Mucosa of gallbladder (tissue), 1 donor: Measurements from ENCODE around the gene CTNNA1. TPM values are rescaled to one million over a fixed set of nuclear protein-coding genes. Genes with fewer than 3 reads are reported as not detected.

Source experiments
- DNase-seq: peaks from one replicate; pipeline ENCODE4 v3.0.0-alpha.2; 2020; ENCODE audit warnings: low spot score
- total RNA-seq: library from RNA; stranded (reverse); gene quantifications from one replicate; pipeline ENCODE4 v1.2.1, GENCODE V29; 2021
- donor health status: DM: no; HTN: no; CAD: no.

CTNNA1 gene
- total RNA-seq, 1 donor from 2014 or later, result 371 TPM

DNA sequence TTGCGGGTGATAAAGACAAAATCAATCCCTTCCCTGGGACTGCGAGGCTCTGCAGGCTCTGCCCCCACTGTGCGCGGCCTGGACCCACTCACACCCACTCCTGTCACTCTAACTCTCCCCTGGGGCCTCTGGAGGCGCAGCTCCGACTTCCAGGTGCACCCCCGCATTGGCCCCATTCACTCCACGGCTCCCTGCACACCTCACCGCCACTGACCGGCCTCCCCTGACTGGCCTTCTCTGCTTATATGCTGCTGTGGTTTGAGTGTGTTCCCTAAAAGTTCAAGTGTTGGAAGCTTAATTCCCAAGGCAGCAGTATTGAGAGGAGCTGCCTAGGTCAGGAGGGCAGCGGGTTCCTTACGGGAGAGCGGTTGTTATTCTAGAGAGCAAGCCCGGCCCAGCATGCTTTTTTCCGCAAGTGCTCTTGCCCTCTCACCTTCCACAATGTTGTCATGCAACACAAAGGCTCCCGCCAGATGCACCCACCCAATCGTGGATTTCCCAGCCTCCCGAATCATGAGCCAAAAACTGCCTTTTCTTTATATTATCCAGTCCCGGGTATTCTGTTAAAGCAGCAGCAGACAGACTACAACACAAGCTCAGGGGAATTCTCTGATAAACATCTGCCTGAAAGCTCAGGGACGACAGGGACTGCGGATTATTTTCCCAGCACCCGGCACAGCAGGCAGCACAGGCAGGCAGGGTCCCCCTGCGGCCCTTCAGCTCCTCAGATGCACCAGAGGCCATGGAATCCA lies 195.4 kb downstream of the CTNNA1 start:
- DNase-seq, result no peak

DNA sequence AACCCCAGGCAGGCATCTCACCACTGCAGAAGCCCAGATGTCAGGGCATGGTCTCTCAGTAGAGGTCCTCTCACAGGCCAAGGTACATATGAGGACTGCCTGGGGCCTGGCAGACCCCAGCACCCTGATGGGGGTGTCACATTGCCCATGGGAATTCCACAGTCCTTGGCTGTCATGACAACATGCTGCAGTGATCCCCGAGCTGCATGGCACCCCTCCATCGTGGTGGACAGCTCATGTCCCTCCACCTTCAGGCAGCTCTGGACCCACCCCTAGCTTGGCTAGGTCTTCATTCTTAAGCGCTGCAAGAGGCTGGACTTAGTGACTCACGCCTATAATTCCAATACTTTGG lies 196.0 kb downstream of the CTNNA1 start:
- no peak for DNase-seq

DNA sequence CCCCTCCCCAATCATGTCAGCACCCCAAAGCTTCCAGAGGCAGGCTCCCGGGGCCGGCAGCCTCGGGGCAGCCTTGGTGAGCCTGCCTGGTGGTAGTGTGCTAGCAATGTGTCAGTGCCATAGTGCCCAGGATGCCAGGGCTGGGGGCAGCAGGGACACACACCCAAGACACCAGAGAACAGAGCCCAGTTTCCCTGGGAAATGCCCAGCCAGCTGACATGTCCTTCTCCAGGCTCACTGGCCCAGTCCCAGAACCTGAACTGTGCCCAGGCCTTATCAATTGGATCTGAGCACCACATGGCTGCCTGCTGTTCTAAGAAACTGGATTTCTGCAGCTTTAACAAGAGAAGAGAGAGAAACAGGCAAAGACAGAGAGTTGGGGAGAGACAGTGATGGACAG lies 196.8 kb downstream of the CTNNA1 start:
- DNase-seq, result no peak

DNA sequence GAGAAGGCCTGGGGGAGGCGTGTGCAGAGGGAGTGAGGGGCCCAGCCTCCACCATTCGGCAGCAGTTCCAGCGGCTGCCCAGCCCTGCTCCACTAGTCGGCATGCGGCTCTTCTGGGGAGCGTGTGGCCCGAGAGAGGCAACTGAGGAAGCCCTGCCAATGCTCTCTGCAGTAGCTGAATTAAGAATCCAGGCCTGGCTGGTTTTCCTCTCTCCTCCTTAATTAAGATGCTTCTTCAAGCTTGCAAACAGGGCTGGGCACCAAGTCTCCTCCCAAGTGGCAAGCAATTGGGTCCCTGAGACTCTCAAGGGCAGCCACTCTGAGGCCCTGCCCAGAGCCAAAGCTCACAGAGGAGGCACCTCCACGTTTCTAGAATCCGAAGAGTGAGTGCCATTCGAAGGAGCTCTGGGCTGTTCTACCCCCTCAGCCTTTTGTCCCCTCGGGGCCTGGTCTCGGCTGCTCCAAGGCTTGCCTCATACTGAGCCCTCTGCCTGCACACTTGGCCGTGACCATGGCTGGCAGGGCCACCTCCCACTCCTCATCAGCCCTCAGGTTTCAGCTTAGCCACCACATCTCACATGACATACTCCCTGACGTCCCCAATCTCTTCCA lies 197.3 kb downstream of the CTNNA1 start:
- DNase-seq, result no peak

DNA sequence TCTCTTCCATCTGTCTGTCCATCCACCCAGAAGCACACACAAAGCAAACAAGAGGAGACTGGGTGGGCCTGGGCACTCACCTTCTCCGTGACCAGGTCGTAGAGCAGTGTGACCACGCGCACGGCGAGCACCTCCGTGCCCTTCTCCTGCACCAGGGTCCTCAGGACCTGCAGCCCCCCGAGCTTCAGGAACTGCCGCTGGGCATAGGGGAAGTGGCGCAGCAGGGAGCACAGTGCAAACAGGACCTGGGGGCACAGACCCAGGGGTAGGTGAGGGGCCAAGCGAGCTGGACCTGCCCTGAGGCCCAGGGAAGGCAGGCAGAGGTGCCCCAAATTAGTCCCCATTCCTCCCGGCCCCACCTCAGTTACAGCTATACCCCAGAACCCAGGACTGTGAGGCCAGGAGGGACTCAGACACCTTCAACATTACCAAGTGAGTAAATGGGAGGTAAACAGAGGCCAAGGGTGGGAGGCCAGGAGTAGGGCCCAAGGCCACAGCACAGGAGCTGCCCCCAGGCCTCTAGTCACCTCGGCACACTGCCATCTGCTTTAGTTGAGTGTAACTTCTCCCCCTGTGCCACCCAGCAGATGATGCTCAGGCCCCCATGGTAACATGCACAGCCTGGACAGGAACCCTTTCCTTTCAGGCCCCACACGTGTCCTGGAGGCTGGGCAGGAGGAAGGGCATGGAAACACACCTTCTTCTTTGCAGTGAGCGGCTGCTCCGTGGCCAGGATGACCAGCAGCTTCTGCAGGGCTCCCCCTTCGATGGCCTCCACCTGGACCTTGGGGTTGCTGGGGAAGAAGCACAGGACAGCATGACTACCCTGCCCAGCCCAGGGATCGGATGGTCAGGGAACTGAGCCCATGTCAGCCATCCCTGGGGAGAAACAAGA lies 198.1 kb downstream of the CTNNA1 start:
- DNase-seq, result no peak

DNA sequence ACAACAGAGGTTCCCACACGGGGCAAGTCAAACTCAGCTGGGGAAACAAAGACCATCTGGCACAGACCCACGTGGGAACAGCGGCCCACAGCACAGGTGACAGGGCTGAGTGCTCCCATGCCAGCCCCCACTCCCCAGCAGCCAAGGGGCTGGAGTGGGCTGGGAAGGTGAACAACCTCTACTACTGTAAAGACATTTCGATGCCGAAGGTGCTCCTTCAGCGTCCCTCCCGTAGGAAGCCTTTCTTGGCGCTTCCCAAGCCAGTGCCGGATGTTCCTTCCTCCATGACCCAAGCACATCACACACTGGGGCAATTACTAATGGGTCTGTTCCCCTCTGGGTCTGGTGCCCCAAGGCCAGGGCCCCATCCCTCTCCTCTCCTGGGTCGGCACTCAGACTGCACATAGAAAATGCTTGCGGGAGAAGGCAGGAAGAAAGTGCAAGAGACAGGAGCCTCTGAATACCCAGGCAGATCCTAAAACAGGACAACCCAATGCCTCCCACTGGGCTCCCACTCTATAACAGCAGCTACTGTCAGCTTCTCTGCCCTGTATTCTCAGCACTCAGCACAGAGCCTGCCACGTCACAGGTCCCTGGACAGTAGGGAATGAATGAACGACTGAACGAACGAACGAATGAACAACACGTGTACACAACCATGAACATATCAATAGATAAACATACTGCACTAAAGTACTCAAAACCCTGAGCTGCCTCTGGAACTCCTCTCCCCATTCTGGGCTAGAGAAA lies 198.9 kb downstream of the CTNNA1 start:
- no peak for DNase-seq

DNA sequence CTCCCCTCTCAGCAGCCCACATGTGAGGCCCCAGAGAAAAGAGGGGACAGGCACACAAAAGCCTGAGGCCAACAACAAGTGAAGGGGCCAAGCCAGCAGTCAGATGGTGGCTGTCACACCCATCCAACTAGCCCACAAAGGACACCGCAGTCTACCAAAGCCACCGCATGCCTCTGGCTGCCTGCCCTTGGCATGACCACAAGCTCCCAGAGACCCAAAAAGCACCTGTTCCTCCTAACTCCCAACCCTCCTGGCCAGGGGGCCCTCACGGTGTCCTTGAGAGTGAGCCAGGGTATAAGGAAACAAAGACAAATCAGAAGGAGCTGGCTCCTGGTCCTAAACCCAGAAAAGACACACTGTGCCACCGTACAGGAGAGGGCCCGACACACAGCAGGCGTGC lies 199.7 kb downstream of the CTNNA1 start:
- DNase-seq, result no peak

DNA sequence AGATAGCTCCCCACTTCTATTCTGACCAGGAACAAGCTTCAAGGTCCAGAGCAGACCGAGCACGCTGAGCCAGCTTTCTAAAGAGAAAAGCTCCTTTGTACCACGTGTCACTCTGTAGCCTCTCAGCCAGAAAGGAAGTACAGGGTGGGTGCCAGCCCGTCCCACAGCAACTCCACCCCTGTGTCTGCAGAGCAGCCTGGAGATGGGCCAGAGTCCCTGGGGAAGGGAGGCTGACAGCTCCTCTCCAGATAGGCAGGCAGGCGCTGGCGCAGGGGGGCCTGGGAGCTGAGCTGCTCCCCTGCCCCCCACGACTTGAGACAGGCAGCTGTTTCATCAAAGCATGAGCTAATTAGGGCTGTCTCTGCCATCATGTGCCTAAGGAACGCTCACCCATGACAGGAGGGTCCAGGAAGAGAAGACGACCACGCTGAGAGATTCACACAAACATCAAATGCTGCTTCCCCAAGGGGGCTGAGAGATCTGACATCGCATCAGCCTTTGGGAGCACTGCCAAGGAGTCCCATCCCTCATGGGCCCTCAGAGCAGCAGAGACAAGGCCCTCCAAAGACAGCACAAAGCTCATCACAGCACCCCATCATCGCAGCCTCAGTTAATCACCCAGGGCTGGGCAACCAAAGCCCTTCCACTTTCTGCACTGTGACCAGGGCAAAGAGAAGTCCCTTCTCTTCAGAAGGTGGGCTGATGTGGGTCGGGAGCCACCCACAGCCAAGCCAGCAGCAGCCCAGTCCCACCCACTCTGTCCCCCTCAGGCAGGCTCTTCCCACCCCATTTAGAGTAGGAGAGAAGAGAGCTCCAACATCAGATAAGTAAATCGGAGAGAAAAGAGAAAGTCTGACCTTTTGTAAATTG lies 200.4 kb downstream of the CTNNA1 start:
- DNase-seq, result peak; percentile 83

DNA sequence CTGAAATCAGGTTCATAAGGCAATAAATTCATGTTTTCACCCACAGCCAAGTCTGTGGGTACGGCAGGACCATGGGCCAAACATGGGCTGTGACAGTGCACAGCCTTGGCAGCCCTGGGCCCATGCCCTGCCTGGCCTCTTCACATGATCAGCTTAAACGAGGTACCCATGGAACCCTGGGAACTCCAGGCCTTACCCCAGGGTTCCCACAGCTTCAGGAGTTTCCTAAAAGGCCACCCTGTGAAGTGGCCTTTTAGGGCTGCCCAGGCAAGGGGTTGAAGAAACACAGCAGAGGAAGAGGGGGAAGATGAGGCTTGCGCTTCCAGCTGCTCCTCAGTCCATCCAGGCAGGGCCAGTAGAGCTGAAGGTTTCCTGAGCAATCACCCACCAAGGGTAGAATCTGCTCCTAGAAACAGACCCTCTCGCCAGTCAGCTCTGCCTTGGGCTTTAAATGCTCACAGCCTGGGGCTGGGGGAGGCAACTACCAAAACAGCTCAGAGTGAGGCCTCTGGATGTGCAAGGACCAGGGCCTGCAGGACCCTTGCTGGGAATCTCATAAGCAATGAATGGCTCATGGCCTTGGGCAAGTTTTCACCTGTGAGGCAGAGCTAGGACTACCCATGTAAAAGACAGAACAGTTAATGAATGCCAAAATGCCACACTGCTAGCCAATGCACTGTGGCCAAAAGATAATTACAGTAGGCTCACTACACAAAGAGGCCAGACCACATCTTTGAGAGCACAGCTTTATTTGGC lies 201.2 kb downstream of the CTNNA1 start:
- DNase-seq, result no peak

DNA sequence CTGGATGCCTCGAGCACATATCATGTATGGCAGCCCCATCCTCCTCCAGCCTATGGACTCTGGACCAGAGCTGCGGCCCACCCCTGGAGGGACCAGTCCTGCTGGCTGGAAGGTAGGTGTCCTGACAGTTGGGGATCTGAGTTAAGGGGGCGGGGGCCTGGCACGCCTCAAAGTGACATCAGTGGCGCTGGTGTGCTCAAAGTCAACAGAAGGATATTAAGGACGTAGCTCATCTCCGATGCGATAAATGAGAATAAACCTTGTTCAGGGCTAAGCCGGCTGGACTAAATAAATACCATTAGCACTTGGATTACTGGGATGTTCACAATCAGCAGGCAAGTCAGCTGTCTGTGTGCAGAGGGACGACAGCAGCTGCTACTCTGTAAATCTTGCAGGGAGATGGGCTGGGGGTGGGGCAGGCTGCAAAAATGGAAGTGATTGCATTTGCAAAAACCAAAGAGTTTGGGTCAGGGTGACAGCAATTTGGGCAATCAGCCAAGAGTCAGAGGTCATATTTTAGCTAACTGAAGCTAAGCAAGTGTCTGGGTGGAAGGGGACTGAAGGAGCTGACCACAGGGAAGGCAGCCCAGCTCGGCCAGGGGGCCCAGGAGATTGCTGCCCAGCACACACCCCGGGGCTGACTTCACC lies 201.9 kb downstream of the CTNNA1 start:
- DNase-seq, result no peak

DNA sequence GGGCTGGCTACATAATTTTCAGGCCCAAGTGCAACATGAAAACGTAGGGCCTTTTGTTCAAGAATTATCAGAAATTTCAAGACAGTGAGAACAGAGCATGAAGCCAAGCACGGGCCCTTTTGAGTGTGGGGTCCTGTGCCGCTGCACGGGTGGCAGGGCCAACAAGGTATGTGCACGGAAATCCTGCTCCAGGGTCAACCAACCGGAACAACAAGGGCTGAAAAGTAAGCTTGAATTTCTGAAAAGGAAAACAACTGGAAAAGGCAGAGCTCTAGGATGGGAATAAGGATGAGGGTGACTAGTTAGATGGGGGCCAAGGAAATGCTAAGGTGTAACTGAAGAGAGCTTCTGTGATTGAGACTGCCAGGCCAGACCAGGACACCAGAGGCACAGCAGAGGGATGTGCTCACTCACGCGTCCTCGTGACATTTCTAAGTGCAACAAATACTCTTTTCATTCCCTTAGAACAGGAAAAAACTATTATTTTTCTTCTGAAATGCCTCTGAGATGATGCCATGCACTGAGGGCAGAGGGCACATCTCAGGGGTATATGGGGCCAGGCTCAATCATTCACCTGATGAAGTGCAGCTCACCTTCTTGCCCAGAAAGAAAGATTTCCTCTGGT lies 202.6 kb downstream of the CTNNA1 start:
- DNase-seq, result no peak

DNA sequence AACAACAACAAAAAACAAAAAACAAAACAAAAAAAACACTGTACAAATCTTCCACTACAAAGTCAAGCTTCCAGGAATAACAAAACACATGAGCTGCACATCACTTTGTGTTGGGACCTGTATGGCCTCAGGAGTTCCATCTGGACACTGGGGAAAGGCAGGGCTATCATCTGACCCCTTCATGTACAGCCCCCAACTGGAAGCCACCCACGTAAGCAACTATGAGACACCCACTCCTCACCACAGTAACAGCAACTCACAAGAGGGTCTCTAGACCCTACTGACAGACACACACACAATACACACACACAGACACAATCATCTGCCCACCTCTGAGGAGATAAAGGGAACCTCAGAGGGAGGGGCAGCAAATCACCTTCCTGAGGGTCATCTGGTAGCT lies 203.6 kb downstream of the CTNNA1 start:
- DNase-seq, result no peak

DNA sequence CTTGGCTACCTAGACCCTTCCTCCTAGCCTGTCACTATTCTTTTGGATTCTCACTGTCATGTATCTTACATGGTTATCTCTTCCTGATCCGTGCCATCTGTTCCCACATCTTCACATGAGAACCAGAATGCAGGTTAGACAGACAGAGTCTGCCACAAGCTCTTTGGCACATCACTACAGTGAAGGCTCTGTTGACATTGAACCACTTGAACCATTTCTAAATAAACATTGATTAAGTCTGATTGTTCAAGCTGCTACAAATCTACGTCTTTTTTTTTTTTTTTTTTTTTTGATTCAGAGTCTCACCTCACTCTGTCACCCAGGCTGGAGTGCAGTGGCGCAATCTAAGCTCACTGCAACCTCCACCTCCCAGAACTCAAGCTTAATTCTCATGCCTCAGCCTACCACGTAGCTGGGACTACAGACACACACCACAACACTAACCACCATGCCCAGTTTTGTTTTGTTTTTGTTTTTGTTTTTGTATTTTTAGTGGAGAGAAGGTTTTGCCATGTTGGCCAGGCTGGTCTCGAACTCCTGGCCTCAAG lies 207.0 kb downstream of the CTNNA1 start:
- DNase-seq, result no peak

DNA sequence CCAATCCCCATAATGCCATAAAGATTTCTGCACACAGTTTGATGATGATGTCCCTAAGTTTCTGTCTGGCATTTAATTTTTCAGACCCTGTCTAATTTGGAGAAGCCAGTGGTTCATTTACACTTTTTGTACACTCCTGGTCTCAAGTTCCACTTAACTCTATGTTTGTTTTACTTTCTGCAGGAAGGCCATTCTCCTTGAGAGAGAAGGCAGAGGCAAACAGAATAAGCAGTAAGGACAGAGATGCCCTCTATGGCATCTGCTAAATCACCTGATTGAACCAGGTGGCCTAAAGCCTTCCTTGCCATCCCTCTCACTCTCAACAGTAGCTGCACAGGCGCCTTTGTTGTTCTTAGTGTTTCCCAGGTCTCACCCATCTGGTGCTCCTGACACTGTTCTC lies 208.0 kb downstream of the CTNNA1 start:
- no peak for DNase-seq

DNA sequence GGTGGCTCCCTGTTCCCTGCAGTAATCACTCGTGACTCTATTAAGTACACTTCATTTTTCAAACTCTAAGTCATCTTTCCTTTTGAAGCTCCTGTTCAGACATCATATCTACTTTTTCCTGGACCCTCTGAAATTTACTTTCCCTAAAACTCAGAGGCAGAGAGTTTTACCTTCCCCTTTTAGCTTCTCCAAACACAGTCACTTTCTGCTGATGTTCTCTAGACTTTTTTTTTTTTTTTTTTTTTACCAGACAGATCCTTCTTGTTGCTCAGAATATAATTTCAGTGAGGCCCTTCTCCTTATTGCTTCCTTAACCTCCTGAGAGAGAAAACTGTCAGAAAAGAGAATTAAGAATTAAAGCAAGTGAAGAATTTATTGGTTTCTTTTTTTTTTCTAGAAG lies 208.5 kb downstream of the CTNNA1 start:
- DNase-seq, result no peak

DNA sequence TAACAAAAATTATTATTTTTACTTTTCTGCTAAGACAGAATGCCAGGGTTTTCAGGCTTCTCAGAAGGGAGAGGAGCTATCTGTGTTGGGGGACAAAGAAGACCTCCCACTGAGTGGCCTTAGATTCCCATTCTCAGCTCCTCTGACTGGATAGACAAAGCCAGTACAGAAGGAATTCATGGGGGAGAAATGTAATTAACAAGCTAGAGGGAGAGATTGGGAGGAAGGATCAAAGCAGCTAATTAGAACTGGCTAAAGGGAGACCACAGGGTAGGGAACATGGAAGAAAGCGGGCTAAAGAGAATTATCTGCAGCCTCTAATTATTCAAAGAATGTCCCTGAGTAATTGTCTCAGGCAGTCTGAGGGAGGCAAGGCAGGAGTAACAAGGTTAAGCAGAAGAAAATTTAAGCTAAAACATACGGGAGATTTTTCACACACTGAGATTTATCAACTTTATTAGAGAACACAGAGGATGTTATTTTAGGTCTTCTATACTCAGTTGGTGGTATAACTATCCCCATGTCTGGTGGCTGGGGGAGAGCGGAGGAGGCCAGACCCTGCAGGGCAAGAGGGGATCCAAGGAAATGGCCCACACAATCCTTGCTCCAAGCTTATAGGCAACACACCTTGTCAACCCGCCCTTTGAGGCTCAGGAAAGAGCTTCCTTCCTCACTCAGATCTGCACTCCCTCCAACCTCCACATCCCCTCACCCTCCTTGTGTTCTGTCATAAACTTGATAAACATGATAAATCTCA lies 209.6 kb downstream of the CTNNA1 start:
- DNase-seq, result no peak

DNA sequence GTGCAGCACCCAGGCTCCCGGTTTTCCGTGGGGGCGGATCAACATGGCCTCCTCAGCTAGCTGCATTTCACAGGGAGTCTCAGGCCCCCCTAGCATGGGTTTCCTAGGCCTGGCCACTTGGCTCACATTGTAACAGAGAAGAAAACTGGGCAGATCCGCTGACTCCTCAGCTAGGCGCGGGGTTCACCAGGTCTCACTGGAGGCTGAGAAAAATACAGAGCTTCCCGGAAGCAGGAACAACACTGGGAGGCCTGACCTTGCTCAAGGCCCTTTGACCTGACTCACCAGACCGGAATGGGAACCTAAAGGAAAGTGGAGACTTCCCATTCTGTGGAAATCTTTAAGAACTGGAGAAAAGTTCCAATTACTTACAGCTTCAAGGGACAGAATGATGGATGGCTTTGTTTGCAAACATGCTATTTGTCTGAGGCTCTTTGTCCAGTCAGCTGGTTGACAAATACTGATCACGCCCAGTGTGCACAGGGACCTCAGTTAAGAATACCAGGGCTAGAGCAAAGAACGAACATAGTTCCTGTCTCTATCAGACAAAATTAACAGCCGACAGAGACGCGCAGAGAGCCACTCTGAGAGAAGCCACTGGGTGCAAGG lies 210.6 kb downstream of the CTNNA1 start:
- no peak for DNase-seq

DNA sequence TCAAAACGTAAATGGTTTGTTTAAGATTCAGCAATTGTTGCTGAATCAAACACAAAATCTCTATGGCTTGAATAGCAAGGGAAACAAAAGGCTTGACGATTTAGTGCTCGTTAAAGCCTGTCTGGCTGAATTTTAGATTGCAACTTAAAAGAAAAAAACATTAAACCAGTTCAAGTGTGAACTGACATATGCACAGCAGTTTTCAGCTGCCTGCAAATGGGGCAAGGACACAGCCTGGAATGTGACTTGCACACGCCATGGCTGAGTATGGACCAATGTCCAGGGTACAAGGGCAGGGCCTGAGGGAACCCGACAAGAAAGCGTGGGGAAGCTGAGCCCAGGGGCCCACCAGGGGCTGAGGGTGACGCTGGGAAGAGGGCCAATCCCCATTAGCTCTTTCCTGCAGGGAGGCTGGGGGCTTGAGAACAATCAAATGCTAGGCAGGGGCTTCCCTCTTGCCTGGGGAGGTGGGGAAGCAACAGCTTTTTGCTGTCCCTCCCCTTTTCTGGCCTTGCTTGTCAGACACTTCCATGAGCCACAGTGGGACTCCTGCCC lies 211.5 kb downstream of the CTNNA1 start:
- no peak for DNase-seq
